IPS DF 19.7 (cell line): ENCODE results near the gene RAF1.

ENCODE experiments used
- DNase-seq: peaks from one replicate; pipeline ENCODE4 v3.0.0-alpha.2; 2013; ENCODE audit warnings: low read depth, low spot score

RAF1 gene

DNA sequence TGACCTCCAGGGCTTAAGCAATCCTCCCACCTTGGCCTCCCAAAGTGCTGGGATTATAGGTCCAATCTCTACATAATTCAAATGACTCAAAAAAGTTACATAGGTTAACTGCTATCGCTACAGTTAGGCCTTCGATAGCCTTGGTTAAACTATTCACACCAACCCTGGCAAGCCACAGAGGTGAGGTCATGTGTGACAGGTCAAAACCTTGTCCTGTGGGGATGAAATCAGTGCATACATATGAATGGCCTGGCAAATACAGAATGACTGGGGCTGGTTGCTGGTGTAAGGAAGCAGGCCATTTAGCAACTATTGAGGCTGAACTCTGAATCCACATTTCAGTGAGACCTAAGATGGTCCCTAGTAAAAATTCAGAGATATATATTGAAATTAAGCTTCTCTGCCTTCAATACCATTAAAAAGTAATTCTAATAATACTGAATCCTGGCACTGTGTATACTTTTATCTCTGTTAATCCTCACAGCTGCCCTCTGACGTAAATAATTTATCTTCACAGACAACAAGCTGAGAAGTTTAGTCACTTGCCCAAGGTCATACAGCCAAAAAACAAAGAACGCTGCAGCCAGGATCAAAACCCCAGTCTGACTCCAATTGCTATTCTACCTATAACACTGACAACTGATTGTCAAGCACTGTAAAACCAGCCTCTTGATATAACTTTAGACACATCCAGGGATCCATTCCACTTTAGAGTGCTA, 71.8 kb downstream of the RAF1 start:
- DNase-seq = no peak

DNA sequence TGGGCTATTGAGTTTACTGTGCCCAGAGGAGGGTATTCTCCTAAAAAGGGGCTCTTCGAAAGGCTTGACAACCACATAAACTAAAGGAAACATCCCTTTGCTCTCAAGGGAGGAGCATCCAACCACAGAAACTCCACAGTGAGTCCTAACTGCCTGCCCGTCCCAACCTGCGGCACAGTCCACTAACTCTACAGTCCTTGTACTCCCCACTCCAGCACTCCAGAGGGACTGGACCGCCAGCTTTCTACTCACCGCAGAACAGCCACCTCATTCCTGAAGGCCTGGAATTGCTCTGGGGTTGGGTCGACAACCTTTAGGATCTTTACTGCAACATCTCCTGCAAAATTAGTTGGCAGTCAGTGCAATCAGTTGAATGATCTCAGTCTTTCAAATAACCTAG, 72.5 kb downstream of the RAF1 start:
- DNase-seq = no peak

DNA sequence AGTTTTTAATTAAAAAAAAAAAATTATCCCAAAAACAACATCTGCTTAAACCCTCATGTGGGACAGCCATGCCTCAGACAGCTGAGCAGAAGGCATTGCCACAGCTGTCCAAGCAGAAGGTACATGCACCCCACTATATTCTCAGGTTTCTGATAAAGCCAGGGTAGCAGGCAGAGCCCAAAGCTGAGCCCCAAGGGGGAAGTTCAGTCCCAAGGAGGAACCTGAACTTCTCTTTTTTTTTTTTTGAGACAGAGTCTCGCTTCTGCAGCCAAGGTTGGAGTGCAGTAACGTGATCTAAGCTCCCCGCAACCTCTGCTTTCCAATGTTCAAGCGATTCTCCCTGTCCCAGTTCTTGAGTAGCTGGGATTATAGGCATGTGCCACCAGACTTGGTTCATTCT, 73.8 kb downstream of the RAF1 start:
- DNase-seq = no peak

DNA sequence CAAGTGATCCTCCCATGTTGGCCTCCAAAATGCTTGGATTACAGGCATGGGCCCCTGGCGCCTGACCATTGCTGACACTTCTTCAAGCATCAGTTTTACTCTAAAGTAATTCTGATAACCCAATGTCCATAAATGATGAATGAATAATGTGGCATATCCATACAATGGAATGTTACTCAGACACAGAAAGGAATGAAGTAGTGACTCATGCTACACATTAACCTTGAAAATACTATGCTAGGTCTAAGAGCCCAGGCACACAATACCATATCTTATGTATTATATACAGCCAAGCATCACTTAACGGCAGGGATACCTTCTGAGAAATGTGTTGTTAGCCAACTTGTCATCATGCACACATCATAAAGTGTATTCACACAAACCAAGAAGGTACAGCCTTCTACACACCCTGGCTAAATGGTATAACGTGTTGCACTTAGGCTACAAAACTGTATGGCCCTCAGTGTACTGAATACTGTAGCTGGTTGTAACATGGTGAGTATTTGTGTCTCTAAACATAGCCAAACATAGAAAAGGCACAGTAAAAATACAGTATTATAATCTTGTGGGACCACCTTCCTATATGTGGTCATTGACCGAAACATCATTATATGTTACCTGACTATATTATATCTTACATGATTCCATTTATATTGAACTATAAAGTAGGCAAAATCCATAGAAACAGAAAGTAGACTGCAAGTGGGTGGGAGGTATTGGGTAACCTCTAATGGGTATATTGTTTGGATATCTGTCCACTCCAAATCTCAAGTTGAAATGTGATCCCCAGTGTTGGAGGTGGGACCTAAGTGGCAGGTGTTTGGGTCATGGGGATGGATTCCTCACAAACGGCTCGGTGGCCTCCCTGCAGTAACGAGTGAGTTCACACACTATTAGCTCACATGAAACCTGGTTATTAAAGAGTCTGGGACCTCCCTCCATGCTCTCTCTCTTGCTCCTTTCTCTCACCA, 75.6 kb downstream of the RAF1 start:
- DNase-seq = no peak

DNA sequence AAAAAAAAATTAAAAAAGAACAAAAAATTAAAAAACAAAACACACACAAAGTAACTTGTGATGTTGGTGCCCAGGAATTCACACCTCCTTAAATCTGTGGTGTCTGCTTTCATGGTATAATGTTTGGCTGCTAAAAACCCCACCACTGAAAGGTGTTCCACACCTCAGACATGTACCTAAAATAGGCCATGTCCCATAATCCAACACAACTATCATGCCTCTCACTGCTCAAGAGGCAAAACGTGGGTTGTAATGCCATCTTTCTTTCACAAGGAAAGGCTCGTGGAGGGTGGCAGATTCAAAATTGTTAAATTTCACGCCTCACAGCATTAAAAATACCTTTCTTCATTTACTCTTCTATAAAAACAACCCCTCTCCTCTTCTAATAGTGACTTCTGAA, 77.5 kb downstream of the RAF1 start:
- no peak for DNase-seq

DNA sequence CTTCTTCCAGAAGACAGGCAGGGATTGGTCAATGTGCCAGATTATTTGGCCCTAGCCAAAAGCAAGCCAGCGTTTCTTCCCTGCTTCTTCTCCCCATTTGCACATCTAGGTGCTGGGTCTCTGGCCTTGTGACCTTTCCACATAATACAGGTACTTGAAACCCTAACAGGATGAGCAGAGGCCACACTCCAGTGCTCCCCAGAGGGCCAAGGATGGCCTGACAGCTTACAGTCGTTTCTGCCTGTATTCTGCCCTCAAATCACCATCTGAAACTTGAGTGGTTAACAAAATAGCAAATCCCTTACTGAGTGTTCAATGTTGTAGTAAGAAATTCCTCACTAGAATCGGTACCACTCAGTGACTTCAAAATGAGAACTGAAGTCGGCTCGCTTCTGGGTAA, 77.9 kb downstream of the RAF1 start:
- DNase-seq = no peak

DNA sequence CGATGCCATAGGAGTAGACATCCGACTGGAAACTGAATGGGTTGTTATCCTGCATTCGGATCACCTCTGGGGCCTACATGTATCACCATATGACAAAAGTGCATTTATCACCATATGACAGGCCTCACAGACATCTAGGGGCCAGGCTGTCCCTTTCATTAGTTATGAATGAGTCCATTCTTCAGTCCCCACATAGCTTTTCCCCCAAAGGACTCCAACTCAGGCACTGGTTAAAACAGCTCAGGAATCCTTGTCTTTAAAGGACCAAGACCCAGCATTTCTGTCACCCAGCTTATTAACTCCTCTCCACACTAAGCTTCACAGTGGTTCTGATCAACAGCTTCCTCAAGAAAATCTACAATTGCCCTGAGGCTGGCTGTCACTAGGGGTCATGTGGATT, 78.7 kb downstream of the RAF1 start:
- DNase-seq = no peak

DNA sequence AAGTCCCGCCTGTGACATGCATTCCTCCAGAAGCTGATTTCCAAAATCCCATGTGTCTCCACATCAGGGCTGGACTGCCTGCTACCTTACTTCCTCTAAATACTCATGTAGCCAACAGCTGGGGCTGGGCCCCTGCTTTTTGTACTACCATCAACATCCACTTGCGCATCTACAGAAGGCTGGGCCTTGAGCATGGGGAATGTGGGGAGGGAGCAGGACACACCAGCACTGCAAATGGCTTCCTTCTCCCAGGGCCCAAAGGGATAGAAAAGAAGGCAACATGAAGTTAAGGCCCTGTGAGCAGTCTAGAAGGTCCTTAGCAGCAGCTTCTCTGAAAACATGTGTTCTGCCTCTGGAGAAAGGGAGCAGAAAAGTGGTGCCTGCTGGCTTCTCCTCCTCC, 79.8 kb downstream of the RAF1 start:
- DNase-seq = no peak

DNA sequence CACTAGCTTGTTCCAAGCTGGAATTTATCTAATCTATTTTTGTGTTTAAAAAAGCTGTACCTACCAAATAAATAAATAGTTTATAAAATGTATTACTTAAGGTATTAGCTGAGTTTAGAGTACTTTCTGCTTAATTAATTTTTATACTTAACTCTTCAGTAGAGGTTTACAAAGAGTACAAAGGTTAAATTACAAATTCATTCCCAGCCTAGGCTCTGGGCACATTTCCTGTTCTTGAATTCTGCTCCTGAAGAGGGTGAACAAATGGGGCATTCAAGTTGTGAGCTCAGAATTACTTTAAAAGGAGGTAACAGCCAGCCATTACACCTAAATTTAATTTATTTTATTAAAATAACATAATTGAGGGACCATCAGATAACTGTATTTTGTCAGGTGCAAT, 80.6 kb downstream of the RAF1 start:
- DNase-seq = no peak

DNA sequence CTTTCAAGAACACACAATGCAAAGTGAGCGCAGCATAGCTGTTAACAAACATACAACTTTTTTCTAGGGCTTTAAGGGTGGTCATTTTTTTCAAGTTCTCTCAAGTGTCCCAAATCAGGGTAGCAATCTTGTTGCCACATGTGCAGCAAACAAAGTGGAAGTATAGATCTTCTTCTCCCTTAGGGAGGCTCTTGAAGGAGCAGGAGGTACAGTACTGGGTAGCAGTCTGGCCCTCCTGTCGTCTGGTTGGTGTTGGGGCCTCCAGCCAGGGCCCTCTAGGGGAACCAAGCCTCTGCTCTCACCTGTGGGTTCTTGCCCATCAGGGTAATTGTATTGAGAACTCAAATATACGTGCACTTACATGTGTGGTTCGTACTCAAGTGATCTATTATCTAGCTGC, 81.2 kb downstream of the RAF1 start:
- DNase-seq = no peak

DNA sequence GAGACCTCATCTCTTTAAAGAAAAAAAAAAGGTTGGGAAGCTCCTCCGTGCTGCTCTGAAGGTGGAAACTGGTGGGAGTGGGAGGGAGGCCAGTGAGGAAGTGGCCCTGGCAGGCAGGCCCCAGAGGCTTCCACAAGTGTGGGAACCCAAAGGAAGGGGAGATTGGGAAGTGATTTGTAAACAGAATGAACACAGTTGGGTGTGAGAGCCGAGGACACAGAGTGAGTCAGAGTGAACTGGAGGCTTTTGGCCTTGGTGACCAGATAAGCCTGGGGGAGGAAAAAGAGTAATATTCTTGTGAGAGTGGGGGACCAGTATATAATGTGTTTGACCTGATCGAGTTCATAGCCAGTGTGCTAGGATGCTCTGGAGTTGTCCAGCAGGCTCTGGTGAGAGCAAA, 84.0 kb downstream of the RAF1 start:
- no peak for DNase-seq

DNA sequence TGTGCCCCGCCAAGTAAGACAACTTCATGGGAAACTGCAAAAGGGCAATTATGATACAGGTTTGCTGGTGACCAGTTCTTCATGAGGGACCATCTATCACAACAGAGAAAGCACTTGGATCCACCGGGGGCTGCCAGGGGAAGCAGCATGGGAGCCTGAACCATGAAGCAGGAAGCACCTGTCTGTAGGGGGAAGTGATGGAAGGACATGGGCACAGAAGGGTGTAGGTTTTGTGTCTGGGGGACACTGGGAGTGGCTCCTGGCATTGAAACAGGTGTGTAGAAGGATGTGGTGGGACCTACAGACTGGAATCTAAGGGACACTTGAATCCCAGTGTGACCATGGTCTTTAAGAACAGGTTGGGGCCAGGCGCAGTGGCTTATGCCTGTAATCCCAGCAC, 84.5 kb downstream of the RAF1 start:
- DNase-seq = no peak

DNA sequence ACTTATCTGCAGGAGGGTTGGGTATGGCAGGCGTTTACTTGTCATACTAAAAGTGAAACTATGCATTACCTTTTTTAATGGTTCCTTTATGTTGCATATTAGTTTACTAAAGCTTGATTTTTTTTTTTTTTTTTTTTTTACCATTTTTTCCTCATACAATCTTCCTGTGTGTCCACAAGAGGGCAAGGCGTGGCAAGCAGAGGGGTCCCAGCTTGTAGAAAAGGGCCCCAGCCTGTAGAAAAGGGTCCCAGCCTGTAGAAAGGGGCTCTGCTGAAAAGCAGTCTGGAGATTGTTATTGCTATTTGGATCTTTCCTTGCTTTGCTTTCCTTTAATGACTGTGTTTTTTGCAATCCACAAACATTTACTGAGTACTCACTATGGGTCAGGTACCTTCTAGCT, 85.2 kb downstream of the RAF1 start:
- DNase-seq = no peak

DNA sequence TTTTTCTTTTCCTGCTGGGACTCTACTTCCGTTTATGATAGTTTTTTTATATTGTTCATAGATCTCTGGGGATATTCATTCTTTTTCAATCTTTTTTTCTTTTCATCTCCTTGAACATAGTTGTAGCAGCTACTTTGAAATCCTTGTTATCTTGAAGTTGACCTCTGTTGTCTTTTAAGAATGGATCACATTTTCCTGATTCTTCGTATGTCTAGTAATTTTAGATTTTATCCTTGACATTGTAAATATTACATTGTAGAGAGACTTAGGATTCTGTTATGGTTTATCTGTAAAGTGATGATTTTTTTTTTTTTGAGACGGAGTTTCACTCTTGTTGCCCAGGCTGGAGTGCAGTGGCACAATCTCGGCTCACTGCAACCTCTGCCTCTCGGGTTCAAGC, 86.5 kb downstream of the RAF1 start:
- no peak for DNase-seq

DNA sequence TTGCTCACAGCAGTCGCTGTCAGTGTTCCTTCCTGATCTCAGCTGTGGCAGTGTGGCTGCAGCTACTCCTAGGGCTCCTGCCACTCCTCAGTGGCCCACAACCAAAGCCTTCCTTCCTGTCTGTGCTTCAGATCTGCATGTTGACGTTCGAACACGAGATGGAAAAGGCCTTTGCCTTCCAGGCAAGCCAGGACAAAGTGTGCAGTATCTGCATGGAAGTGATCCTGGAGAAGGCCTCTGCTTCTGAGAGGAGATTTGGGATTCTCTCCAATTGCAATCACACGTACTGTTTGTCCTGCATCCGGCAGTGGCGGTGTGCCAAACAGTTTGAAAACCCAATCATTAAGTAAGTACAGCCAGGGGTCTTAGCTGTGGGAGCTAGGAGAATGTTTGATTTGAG, 89.3 kb downstream of the RAF1 start:
- no peak for DNase-seq

DNA sequence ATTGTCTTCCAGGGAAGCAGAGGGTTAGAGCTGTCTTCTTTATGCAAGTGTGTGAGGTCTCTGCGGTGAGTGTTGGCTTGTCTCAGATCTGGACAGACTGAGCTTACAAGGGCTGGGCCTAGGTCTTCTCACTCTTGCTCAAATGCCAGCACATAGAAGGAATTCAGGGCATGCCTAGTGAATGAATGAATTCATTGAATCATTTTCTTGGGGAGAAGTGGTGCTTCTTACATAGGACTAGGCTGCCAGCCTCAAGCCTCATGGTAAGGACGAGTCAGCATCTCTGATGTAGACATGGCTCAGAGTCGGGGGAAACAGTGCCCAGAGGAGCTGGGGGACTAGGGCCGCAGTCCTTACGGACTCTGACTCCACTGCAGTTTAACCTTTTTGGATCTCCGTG, 89.8 kb downstream of the RAF1 start:
- DNase-seq = no peak

DNA sequence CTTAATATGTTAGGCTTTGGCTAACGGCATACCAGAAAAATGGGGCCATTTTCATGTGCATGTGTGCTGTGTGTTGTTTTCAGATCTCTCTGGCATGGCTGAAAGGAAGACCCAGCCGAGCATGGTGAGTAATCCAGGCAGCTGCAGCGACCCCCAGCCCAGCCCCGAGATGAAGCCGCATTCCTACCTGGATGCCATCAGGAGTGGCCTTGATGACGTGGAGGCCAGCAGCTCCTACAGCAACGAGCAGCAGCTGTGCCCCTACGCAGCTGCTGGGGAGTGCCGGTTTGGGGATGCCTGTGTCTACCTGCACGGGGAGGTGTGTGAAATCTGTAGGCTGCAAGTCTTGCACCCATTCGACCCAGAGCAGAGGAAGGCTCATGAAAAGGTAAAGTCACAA, 91.9 kb downstream of the RAF1 start:
- no peak for DNase-seq

DNA sequence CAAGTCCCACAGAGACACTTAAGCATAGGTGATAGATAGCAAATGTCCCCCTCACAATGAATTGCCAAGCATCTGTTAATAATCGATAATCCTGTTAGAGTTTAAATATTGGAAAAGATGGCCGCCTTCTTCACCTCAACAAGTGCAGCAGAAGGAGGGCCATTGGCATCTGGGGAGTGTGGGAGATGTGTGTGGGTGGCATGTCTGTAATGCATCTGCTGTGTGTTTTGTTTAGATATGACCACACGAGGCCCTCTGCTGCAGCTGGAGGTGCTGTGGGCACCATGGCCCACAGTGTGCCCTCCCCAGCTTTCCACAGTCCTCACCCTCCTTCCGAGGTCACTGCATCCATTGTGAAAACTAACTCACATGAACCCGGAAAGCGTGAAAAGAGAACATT, 94.1 kb downstream of the RAF1 start:
- no peak for DNase-seq

DNA sequence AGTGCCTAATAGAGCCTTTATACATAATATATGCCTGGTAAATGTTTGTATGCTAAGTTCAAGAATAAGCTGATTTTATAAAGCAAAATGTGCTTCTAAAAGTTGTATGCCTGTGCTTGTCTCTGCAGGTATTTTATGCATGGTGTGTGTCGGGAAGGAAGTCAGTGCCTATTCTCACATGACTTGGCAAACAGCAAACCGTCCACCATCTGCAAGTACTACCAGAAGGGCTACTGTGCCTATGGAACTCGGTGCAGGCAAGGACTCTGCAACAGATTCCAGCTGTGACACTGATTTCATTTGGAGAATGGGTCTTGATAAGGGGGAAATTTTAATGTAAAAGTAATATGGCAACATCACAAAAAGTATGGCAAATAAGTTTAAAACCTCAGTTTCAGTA, 95.2 kb downstream of the RAF1 start:
- DNase-seq = no peak

DNA sequence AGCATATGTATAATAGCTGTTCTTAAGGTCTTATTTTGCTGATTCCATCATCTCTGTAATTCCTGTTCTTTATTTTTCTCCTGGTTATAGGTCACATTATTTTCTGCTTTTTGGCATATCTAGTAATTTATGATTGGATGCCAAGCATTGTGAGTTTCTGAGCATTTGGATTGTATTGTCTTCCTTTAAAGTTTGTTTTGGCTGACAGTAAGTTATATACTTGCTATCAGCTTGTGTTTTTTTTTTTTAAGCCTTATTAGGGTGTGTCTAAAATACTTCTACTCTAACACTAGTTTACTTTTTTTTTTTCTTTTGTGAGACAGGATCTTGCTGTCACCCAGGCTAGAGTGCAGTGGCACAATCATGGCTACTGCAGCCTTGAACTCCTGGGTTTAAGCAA, 96.9 kb downstream of the RAF1 start:
- DNase-seq = no peak

DNA sequence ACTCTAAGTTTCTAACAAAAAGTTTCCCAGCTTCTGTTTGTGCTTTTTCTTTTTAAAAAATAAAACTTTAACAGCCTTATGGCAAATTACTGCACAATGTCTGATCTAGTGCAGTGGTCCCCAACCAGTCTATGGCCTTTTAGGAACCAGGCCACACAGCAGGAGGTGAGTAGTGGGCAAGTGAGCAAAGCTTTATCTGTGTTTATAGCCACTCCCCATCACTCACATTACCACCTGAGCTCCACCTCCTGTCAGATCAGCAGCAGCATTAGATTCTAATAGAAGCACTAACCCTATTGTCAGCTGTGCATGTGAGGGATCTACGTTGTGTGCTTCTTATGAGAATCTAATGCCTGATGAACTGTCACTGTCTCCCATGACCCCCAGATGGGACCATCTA, 101.5 kb downstream of the RAF1 start:
- no peak for DNase-seq

DNA sequence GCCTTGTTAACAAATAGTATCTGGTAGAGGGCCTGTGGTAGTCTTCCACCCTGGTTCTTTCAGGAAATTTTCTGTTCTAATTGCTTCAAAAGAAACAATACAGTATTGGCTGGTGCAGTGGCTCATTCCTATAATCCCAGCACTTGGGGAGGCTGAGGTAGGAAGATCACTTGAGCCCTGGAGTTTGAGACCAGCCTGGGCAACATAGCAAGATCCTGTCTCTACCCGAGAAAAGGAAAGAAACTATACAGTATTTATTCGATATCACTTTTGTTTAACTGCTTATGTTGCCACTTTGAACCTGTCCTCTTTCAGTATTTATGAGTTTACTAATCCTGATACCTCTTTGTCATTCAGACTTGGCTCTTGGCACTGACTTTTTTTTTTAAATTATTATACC, 102.5 kb downstream of the RAF1 start:
- DNase-seq = no peak

DNA sequence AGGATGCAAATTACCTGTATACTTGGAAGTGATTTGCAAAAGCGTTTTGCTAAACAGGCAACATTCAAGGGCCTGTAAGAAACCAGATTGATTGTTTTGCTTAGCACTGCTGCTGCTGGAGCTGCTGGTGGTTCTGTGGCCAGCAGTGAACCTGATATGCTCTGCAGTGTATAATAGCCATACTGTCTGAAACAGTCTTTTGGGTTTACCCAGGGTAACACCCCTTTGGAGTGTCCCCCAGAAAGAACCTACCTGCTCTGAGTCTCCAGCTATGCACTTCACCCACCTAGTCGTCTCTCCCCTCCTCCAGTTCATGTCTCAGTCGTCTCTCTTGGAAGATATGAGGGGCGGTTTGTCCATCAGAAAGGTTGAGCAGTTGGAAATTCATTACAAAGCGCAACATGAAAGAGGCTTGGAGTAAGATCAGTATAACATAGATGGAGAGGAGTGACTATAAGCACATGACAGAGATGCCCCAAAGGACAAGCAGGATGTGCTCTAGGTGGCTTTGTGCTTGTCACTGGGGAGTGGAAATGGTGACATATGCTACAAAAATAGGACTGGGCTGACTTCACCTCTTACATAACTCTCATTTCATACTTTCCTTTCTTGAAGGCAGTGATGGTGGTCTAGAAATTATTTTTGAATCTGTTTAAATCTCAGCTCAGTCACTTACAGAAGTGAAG, 103.3 kb downstream of the RAF1 start:
- no peak for DNase-seq
